Endothelial cell of coronary artery (primary cell): ENCODE results near the gene ZCCHC12. TPM values are rescaled to one million over a fixed set of nuclear protein-coding genes. Genes with fewer than 3 reads are reported as not detected.

Experiments
- total RNA-seq: library from RNA; depleted of rRNA; stranded (reverse); fragments of >200 nt; gene quantifications from 2 replicates; pipeline ENCODE4 v1.2.3, GENCODE V29; 2014

The ZCCHC12 gene
- total RNA-seq, result under 0.01 TPM in 1 of 2 replicates, not detected in the other

GRCh38 chrX:118823263-118824172 is at the start of gene ZCCHC12:
TSS of gene ZCCHC12 (plus strand) at chrX:118823824. CDS start at chrX:118825245, 1,421 bp downstream.

Other genes with a start within 250 kb of the ZCCHC12 start
- 32.7 and 57.3 TPM in 2 replicates for gene IL13RA1, start 96.2 kb upstream of the ZCCHC12 start, total RNA-seq
- 6.2 and 6.5 TPM in 2 replicates for gene LONRF3, start 150.8 kb downstream of the ZCCHC12 start, total RNA-seq
- not detected in 2 replicates for gene CT47C1, start 249.2 kb downstream of the ZCCHC12 start, total RNA-seq